ENCODE results near the gene RNU6-1.

- TF ChIP-seq CTCF (IDR thresholded peaks at IDR 0.05): no peak
- TF ChIP-seq POLR2A (IDR thresholded peaks at IDR 0.05): no peak
Observed at GRCh38 chr15:67818464-67818863, 21.4 kb downstream of the RNU6-1 start.
